ENCODE results near the gene GPR84. TPM values are rescaled to one million over a fixed set of nuclear protein-coding genes. Genes with fewer than 3 reads are reported as not detected.

GPR84 gene
- total and polyA plus RNA-seq, 9 of the 15 experiments (the other 6 are each of a cell fraction or from before 2014, with no cell fraction given): 0.07 to 0.18 (median 0.11) TPM; not detected in 5

GRCh38 chr12:54324617-54325441 is 39.5 kb downstream of the GPR84 start, which contains the start of gene COPZ1 (continued):
- TF ChIP-seq SMC3 (conservative IDR thresholded peaks at IDR 0.05; ENCODE audit: insufficient read depth, low read depth, low read length) (peak; percentile 34; the same call in 1 of the 2 replicates), ILF3 (IDR thresholded peaks at IDR 0.05; ENCODE audit: borderline replicate concordance) (no peak), ZFP36 (IDR thresholded peaks at IDR 0.05; ENCODE audit: low read depth, low read length, partially characterized antibody) (no peak), NFATC3 (IDR thresholded peaks at IDR 0.05) (no peak), ZNF551 (CRISPR knock-in tag; IDR thresholded peaks at IDR 0.05) (no peak), TBL1XR1 (IDR thresholded peaks at IDR 0.05; ENCODE audit: low read length in 2 of 2) (peak; percentile 22 to 54; a peak in 1 of 4 replicates), NR2C2 (CRISPR knock-in tag; IDR thresholded peaks at IDR 0.05) (no peak), NR2C2 (tag; IDR thresholded peaks at IDR 0.05) (peak; percentile 81), CTBP1 (IDR thresholded peaks at IDR 0.05; ENCODE audit: borderline replicate concordance) (peak; percentile 63), HEY1 (CRISPR knock-in tag; IDR thresholded peaks at IDR 0.05; ENCODE audit: borderline replicate concordance) (no peak; the same call in 1 of the 2 replicates), ESRRB (CRISPR knock-in tag; IDR thresholded peaks at IDR 0.05; ENCODE audit: borderline replicate concordance) (no peak), LCOR (CRISPR knock-in tag; IDR thresholded peaks at IDR 0.05) (no peak), NR4A1 (CRISPR knock-in tag; IDR thresholded peaks at IDR 0.05) (peak; percentile 76; the same call in 1 of the 2 replicates), NR4A1 (tag; IDR thresholded peaks at IDR 0.05) (peak; percentile 20; the same call in 1 of the 2 replicates), ZNF280B (CRISPR knock-in tag; IDR thresholded peaks at IDR 0.05) (no peak), ZNF445 (CRISPR knock-in tag; IDR thresholded peaks at IDR 0.05; ENCODE audit: low read depth) (peak; percentile 76; the same call in 1 of the 2 replicates), ZC3H4 (CRISPR knock-in tag; IDR thresholded peaks at IDR 0.05; ENCODE audit: borderline replicate concordance) (no peak), SLC30A9 (CRISPR knock-in tag; IDR thresholded peaks at IDR 0.05) (no peak), ZNF707 (CRISPR knock-in tag; conservative IDR thresholded peaks at IDR 0.05) (0 out of 2 replicates have a peak, but pooled peaks have one; percentile 46), MAFG (tag; conservative IDR thresholded peaks at IDR 0.05) (no peak; the same call in 1 of the 2 replicates), NR0B1 (IDR thresholded peaks at IDR 0.05; ENCODE audit: partially characterized antibody) (no peak), SMAD2 (IDR thresholded peaks at IDR 0.05; ENCODE audit: low read depth, low read length) (no peak), TBP (optimal IDR thresholded peaks at IDR 0.05; ENCODE audit: low read depth, low read length) (peak; percentile 79), ADNP (tag; IDR thresholded peaks at IDR 0.05) (no peak), MED1 (CRISPR knock-in tag; IDR thresholded peaks at IDR 0.05; ENCODE audit: borderline replicate concordance) (no peak), FOXP1 (CRISPR knock-in tag; IDR thresholded peaks at IDR 0.05) (peak; percentile 64; the same call in 1 of the 2 replicates)

Data from K562 (cell line).